ENCODE measurements around the gene ADTRP. TPM values are rescaled to one million over a fixed set of nuclear protein-coding genes. Genes with fewer than 3 reads are reported as not detected.

Gene ADTRP
- 2.5 TPM for total RNA-seq

DNA sequence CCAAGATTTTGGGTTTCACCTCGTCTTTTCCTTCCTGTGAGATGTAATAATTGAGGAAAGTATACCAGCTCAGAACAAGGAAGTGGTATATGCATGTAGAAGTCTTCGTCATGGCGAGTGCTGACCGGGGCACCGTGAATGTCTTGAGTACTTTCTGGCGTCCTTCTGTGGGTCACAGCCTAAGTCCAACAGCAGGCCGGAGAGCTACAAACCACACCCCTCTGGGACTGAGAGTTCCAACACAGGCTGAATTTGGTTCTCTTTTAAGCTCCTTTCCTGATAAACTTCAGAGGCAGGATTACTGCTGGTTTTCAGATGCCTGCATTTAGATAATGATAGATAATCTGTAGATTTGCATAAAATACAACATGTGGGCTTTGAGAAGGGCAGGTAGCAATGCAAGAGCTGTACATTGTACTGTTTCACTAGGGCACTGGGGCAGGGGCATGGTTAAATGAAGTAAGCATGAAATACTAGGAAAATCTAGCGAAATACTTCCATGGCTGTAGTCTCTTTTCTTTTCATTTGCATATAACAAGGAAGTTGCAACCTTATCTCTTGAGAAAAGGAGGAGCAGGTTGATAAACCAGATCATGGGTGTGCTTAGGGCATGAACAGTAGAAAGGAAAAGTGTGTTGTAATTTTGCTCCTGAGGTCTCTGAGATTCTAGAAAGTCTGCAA, at the start of gene ADTRP:
Gene ADTRP, minus strand, starts transcription at position 156 of the 681 bp plus-strand sequence. Its CDS starts 44 bp downstream, at position 112.
- no peak for DNase-seq

DNA sequence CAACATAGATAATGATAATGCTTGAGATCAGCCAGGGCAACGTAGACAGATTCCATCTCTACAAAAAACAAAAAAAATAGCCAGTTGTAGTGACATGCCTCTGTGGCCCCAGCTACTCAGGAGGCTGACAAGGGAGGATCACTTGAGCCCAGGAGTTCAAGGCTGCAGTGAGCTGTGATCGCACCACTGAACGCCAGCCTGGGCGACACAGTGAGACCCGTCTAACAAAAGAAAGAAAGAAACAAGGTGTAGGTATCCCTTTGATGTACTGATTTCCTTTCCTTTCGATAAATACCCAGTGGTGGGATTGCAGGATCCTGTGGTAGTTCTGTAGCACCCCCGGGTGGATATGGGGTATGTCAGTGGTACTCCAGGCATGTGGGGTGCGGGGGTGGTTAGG, 48.2 kb upstream of the ADTRP start:
- DNase-seq = no peak

- no peak for DNase-seq
These were observed 46.4 kb upstream of the ADTRP start for GRCh38 chr6:11824986-11825385.

DNA sequence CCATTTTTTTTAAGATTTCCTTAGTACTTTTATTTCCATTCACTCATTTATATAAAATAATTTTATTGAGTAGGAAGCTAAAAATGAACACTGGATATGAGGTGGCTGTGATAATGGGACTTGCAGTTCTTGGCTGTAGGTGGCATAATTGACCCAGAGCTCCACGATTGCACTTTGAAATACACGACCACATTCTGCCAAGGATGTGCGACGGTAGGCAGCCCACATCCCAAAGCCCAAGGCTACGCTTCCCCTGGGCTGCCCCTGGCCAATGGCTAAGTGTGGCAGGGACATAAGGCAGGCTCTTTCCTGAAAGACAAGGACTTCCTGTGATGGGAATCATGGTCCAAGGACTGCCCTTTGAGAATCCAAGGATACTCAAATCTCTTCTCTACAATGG, 43.7 kb upstream of the ADTRP start:
- no peak for DNase-seq

DNA sequence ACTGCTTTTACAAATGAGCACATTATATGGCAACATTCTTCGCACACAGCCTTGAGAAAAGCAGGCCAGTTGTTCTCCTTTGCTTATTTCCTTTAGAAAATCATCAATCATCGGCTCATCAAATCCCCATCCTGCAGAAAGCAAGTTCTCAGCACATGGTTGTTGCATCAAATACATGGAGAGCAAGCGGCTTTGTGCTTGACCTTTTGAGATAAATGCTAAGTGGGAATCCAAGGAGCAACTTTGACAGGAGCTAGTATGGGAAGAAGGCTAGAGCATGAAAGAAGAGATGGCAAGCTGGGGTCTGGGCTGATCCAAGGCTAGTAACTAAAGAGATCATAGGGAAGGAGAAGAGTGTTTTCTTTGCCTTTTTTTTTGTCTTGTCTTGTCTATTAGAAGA, 43.2 kb upstream of the ADTRP start:
- DNase-seq = no peak

- DNase-seq = no peak
These were observed 42.2 kb upstream of the ADTRP start for GRCh38 chr6:11820821-11821220.

DNA sequence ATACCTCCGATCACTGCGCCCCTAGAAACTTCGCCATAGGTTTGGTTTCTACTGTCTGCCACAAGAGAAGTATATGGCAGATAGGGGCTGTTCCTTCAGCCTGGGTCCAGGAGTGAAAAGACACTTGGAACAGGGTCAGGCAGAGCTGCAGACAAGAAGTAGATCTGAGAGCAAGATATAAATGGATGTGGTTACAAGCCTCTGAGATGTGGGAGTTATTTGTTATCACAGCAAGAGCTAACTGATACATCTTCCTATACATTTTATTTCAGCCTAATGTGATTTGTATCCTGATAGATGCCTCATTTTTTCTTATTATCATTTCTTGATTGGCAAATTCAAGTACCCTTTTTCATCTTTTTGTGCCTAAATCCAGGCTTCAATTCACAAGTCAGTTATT, 40.9 kb upstream of the ADTRP start:
- DNase-seq = no peak

DNA sequence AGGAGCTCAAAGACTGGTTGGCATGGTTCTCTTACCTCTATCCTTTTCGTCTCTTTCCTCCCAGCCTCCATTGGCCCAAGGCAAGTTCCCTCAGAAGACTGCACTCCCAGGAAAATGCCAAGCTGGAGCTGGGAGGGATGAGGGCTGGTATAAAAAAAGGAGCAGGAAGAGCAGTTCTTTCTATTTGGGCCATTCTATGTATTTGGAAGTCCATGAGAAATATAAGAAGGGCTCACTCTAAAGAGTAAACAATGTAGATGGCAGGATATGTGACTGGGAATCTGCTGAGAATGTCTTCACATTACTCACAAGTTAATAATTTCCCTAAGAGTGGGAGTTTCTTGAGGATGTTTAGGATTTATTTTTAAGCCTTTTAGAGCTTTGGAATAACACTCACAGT, 36.6 kb upstream of the ADTRP start:
- no peak for DNase-seq

- no peak for DNase-seq
These were observed 36.2 kb upstream of the ADTRP start for GRCh38 chr6:11814819-11815218.

DNA sequence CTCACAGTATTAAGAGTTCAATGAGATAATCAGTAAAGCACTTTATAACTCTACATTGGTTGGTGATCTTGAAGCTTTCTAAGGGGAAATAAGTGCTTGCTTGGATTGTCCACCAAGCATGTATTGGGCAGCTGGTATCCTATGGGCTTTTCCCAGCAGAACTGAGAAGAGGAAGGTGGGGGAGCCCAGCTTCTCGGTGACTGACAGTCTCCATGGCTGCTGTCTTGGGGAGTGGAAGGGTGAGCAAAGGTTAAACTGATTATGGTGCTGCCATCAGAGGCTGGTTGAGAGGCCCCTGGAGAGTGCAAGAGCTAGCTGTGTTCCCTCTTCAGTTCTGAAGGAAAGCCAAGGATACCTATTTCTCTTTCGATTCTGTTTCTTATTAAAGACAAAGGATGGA, 35.5 kb upstream of the ADTRP start:
- no peak for DNase-seq

DNA sequence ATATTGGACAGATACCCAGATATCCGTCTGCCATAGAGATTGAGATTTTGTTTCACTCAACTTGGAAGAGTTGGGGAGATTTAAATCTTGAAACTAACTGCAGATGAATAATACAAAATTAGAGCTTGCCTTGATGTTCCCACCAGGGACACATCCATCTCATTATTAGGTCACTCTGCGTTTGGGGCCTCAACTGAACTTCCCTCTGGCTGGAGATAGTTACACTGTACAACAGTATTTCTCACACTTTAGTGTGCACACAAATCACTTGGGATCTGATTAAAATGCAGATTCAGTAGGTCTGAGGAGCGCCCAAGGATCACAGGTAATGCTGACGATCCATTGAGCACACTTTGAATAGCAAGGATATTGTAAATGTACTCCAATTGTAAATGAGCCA, 35.0 kb upstream of the ADTRP start:
- no peak for DNase-seq

DNA sequence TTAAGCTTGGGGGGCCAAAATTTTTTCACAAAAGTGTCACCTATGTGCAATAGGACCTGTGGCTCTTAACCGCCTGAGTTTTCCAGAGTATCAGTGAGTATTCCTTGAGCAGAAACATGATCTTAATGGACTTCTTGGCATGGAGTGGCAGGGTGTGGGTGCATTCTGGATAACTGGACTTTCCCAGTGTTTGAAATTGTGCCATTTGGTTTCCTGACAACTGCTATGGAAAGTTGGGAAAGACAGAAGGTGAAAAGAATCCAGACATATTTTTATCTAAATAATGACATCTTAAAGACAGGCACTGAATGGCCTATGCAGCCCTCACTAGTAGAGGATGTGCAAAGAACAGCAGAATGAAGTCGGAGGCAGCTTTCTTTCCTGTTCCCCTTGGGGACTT, 34.3 kb upstream of the ADTRP start:
- DNase-seq = no peak

- DNase-seq = no peak
These were observed 33.8 kb upstream of the ADTRP start for GRCh38 chr6:11812439-11812838.

- no peak for DNase-seq
These were observed 33.2 kb upstream of the ADTRP start for GRCh38 chr6:11811644-11812264.

DNA sequence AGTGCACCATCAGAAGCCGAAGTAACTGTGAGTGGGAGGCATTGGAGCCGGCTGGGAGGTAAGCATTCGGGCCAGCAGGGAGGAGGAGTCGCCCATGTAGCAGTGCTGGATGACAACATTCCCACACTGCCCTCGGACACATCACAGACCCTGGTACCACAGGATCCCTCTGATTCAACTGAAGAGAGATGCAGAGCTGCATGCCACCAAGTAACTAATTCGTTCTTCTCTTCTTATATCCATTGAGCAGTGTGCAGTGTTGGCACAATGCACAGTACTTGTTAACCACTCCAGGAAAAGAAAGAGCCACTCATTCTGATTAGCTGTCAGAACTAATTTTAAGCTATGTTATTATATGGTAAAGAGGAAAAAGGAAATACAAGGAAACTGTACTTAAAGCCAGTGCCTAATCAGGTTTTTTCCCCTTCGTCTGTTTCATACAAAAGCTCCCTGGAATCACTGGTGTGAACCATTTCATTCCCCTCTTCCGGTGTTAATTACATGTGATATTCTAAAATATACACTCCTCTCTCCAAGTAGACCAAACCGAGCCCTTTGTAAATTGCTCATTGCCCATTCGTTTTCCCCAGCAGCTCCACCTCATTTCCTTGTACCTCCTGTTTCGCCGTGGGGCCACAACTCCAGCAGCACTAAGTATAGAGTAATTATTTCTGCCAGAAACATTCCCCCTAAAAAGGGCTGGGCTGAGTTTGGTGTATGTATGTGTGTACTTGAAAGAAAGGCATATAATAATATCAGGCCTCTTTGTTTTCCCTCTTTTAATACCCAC, 32.4 kb upstream of the ADTRP start:
- DNase-seq = no peak

DNA sequence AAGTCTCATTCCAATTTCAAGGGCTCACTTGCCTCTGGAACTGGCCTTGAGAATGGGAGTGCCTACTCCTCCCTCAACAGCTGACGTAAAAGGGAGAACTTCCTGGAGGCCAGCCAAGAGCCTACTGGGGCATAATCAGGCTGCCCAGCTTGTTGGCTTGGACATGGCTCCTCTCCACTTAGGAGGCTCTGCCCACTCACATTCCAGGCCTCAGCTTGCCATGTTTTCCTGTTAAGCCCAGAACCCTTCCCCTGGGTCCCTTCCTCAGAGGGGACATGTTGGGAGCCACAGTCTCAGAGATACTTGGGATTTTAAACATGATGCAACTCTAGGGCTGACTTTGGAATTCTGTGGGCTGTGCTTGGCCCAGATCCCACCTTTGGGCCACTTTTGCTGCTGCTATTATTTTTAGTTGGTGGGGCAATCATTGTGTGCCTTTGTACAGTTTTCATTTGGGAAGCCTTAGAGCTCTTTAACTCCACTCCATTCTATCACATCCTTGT, 31.5 kb upstream of the ADTRP start:
- DNase-seq = no peak

GRCh38 chr6:11808054-11808453, 29.5 kb upstream of the ADTRP start:
- DNase-seq = no peak

GRCh38 chr6:11806561-11807317, 28.1 kb upstream of the ADTRP start:
- peak; percentile 24 for DNase-seq

- DNase-seq = no peak
These were observed 26.9 kb upstream of the ADTRP start for GRCh38 chr6:11805259-11806053.

- no peak for DNase-seq
These were observed 26.1 kb upstream of the ADTRP start for GRCh38 chr6:11804701-11805100.

DNA sequence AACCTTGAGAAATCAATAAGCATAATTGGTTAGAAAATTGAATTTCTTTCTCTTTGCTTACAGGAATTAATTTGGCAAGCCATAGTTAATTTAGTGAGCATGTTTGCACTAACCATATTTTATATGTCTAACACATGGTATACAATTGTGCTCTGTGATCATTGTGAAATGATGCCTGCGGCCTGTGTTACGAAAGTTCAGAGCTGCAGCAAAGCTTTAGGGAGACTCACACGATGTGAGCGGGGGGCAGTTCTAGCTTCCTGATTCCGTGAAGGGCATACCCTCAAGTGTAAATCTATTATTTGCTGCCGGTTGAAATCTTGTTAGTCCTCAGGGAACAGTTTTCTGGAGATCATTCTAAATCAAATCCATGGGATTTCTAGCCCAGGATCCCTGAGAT, 25.5 kb upstream of the ADTRP start:
- DNase-seq = no peak

GRCh38 chr6:11803591-11803971, 25.0 kb upstream of the ADTRP start:
- no peak for DNase-seq

Data from occipital lobe (tissue), 2 donors.